Measurements from ENCODE around the gene ECI1.

- TF ChIP-seq FOXA3 (CRISPR knock-in tag; IDR thresholded peaks at IDR 0.05) (no peak), CEBPG (CRISPR knock-in tag; IDR thresholded peaks at IDR 0.05) (no peak), CTCF (CRISPR knock-in tag; IDR thresholded peaks at IDR 0.05) (no peak), ESRRA (CRISPR knock-in tag; IDR thresholded peaks at IDR 0.05; ENCODE audit: low read depth) (no peak), ELF1 (CRISPR knock-in tag; IDR thresholded peaks at IDR 0.05) (no peak), ZBTB21 (CRISPR knock-in tag; IDR thresholded peaks at IDR 0.05) (no peak), ZNF629 (CRISPR knock-in tag; conservative IDR thresholded peaks at IDR 0.05) (no peak), ZNF574 (CRISPR knock-in tag; IDR thresholded peaks at IDR 0.05) (no peak), ZNF281 (CRISPR knock-in tag; IDR thresholded peaks at IDR 0.05; ENCODE audit: borderline replicate concordance) (no peak), FOXP4 (CRISPR knock-in tag; IDR thresholded peaks at IDR 0.05) (no peak), CREM (IDR thresholded peaks at IDR 0.05) (no peak), CREM (CRISPR knock-in tag; IDR thresholded peaks at IDR 0.05) (no peak)
Measured at GRCh38 chr16:2246301-2246885, 5.0 kb downstream of the ECI1 start.

Data from HepG2 (cell line).